ENCODE measurements around the gene LRRC9.
"Not testable (repeated sequence)": the region's sequence is repeated elsewhere in the genome, so short reads cannot be mapped to it uniquely, and the experiment has no call there.

Gene LRRC9

GRCh38 chr14:59957890-59958289 lies 37.9 kb downstream of the LRRC9 start:
- not testable (repeated sequence) for DNase-seq (ENCODE audit: low spot score)

GRCh38 chr14:59959668-59960067 lies 39.7 kb downstream of the LRRC9 start:
- DNase-seq (ENCODE audit: low spot score), result no peak

- DNase-seq (ENCODE audit: low spot score), result no peak
Observed at GRCh38 chr14:59961518-59962062, 41.6 kb downstream of the LRRC9 start.

- DNase-seq (ENCODE audit: low spot score), result no peak
Observed at GRCh38 chr14:59964251-59965007, 44.5 kb downstream of the LRRC9 start.

- DNase-seq (ENCODE audit: low spot score), result no peak
Observed at GRCh38 chr14:59969319-59969718, 49.4 kb downstream of the LRRC9 start.

- no peak for DNase-seq (ENCODE audit: low spot score)
Observed at GRCh38 chr14:59981564-59981963, 61.6 kb downstream of the LRRC9 start.

- no peak for DNase-seq (ENCODE audit: low spot score)
Observed at GRCh38 chr14:59983048-59983447, 63.1 kb downstream of the LRRC9 start.

DNA sequence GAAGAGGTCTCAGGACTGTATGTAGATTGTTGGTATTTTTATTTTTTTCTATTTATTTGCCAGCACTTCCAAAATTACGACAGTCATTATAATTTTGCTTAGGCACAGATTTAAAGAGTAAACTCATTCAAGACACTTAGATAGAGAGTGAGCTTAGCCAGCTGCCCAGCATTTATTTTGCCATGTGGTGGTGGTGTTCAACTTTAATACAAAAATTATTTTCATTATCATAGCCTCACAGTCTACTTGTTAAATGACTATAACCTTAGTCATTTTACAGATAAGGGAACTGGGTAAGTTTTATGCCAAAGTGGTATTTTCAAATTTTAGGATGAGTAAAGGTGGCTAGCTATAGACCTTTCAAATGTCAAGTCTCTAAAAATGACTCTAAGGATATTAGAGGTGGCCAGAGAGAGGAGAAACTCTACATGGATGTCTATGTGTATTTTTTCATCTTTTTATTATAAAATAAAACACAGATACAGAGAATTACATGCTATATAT lies 66.7 kb downstream of the LRRC9 start:
- DNase-seq (ENCODE audit: low spot score), result no peak

GRCh38 chr14:59997449-59997848 lies 77.5 kb downstream of the LRRC9 start:
- no peak for DNase-seq (ENCODE audit: low spot score)

DNA sequence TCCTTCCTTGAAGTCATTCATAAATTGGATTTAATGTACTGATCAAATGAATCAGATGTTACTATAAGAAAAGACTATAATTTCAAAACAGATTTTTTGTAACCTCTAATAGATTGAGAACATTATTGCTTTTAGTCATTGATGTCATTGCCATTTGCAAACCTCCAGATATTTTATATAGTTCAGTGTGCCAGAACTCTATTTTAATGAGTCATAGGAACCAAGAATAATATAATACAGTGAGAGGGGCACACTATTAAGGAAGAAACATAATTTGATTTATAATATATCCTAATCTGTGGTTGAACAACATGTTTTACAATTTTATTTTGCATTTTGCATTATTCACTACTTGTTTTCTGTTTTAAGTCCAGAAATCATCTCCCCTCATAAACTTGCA lies 78.0 kb downstream of the LRRC9 start:
- no peak for DNase-seq (ENCODE audit: low spot score)

- DNase-seq (ENCODE audit: low spot score), result no peak
Observed at GRCh38 chr14:59998564-59998963, 78.6 kb downstream of the LRRC9 start.

GRCh38 chr14:60002819-60003492 lies 83.0 kb downstream of the LRRC9 start:
- DNase-seq (ENCODE audit: low spot score), result no peak

DNA sequence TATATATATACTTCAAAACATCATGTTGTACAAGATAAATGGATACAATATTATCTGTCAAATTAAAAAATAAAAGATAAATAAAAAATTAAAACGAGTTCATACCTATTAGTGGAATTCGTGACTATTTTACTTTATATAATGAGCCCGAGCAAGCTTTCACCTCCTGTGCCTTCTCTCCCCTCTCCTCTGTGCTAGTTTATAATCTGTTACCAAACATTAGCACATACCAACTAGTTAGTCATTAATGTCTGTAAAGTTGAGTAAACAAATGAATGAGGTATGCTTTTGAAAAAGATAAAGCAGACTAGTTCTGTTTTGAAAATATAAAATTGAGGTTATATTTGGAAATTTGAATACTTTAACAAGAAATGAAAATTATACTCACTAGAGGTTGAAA lies 84.0 kb downstream of the LRRC9 start:
- DNase-seq (ENCODE audit: low spot score), result no peak

- no peak for DNase-seq (ENCODE audit: low spot score)
Observed at GRCh38 chr14:60008042-60008441, 88.1 kb downstream of the LRRC9 start.

- not testable (repeated sequence) for DNase-seq (ENCODE audit: low spot score)
Observed at GRCh38 chr14:60010263-60010662, 90.3 kb downstream of the LRRC9 start.

DNA sequence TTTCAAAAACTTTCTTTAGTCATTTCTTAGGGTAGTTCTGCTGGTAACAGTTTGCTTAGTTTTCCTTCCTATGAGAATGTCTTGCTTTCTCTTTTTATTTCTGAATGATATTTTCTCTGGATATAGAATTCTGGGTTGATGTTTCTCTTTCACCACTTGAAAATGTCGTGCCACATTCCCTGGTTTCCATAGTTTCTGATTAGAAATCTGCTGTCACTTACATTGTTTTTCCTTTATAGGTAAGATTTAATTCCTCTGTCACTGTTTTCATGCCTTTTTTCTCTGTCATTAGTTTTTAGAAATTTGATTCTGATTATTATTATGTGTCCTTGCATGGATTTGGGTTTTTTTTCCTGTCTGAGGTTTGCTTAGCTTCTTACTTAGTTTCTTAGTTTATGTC lies 94.5 kb downstream of the LRRC9 start:
- DNase-seq (ENCODE audit: low spot score), result no peak

DNA sequence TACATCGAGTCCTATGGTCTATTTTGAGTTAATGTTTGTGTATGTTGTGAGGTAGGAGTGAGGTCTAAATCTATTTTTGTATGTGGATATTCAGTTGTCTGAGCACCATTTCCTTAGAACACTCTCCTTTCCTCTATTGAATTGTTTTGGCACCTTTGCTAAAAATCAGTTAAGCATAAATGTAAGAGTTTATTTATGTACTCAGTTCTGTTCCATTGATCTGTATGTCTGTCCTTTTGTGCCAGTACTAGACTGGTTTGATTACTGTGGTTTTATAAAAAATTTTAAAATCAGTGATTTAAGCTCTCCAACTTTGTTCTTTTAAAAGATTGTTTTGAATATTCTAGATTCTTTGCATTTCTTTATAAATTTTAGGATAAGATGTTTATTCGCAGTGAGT lies 101.7 kb downstream of the LRRC9 start:
- DNase-seq (ENCODE audit: low spot score), result no peak

DNA sequence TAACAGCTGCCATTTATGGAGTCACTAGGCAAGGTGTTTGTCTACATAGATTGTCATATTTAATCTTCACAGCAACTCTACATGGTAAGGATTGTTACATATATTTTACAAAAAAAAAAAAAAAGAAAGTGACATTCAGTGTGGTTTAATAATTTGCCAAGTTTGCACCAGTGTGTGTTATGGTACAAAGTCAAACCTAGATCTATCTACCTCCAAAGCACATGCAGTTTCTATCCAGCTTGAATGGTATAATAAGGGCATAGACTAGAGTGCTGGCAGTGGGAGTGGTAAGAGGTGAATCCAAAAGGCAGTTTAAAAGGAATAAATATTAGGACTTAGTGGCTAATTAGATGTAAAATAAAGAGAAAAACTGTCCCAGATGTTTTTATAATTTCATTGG lies 105.6 kb downstream of the LRRC9 start:
- DNase-seq (ENCODE audit: low spot score), result no peak

GRCh38 chr14:60035177-60035576 lies 115.2 kb downstream of the LRRC9 start:
- no peak for DNase-seq (ENCODE audit: low spot score)

- not testable (repeated sequence) for DNase-seq (ENCODE audit: low spot score)
Observed at GRCh38 chr14:60047976-60048375, 128.0 kb downstream of the LRRC9 start.

DNA sequence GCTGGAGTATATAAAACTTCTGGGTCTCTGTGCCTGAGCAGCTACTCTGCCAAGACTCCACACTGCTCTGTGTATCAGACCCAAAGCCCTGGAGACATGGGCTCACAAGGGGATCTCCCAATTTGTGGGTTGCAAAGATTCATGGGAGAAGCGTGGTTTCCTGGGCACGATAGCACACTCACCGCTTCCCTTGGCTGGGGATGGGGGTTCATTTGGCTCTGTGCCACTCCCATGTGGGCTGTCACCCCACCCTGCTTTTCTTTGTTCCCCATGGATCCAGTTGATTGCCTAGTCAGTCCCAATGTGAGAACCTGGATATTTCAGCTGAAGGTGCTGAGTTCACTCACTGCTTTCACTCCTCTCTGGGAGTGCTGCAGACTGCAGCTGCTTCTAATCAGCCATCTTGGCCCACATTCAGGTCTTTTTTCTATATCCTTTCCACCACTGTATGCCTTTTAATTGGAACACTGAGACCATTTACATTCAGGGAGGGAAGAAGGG lies 131.8 kb downstream of the LRRC9 start:
- no peak for DNase-seq (ENCODE audit: low spot score)

DNA sequence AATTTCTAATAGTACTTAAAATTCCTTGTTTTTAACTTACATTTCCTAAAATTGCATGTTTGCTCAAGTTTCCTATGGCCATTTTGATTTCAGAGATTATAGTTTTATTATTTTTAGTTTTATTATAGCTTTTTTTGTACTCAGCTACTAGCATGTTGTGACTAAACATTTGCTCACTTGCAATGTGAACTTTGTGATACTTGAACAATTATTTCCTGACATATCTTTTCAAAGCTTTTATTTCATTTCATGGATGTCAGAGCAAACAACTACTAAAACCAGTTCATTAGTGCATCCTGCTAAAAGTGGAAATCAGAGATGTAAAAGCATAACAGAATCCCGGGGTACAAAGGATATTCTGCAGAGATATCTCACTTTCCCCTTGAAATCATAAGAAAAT lies 138.1 kb downstream of the LRRC9 start:
- no peak for DNase-seq (ENCODE audit: low spot score)

DNA sequence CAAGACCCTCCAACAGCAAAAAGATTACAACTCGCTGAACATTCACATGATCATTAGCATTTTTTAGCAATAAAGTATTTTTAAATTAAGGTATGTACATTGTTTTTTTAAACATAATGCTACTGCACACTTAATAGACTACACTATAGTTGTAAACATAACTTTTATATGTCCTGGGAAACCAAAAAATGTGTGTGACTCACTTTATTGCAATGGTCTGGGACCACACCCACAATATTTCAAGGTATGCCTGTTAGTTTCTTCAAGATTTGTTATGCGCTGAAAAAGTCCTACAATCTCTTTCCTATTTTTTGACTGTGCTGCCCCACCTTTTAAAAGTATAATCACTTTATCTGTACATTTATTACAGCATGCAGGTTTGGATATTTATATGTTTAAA lies 141.4 kb downstream of the LRRC9 start:
- DNase-seq (ENCODE audit: low spot score), result no peak
